ENCODE results near the gene SCGB3A1.

The SCGB3A1 gene

GRCh38 chr5:180630426-180630825 lies 39.1 kb upstream of the SCGB3A1 start:
- H3K18ac ChIP-seq (ENCODE audit: low read length): peak overlapping the region; percentile 76
- peak overlapping the region; percentile 84 for H2AK5ac ChIP-seq (ENCODE audit: low read depth, low read length)
- peak overlapping the region; percentile 76 for H3K4ac ChIP-seq (ENCODE audit: low read length)
- no peak overlapping the region for H2AFZ ChIP-seq (ENCODE audit: low read length)
- no peak overlapping the region for H3K23ac ChIP-seq (ENCODE audit: low read depth, low read length, poor library complexity)
- H3K14ac ChIP-seq (ENCODE audit: low read length): peak overlapping the region; percentile 82
- H3K9me3 ChIP-seq (replicated peaks in 1 of 2; ENCODE audit: control insufficient read depth in 2 of 2, insufficient read depth in 1 of 2, low read depth in 1 of 2, low read length in 2 of 2): no peaks in the 10 kb centered on the region
- peaks cover 9 to 11% of the 10 kb centered on the region in 2 donors for H3K4me1 ChIP-seq (ENCODE audit: control insufficient read depth in 2 of 2, insufficient read depth in 1 of 2, low read depth in 1 of 2, low read length in 2 of 2)
- H2BK5ac ChIP-seq (ENCODE audit: low read length): no peak overlapping the region
- no CpG with 5 or more reads among the region's 22 CpGs for WGBS, 2 donors (ENCODE audit: extremely low coverage in 2 of 2, insufficient read length in 2 of 2, insufficient replicate concordance in 1 of 2)
- H2BK120ac ChIP-seq (ENCODE audit: low read depth, low read length): no peak overlapping the region
- H3K4me2 ChIP-seq (ENCODE audit: insufficient read depth, low read length, poor library complexity, severe bottlenecking): no peak overlapping the region
- H4K8ac ChIP-seq (ENCODE audit: low read depth, low read length): no peak overlapping the region
- no peaks in the 10 kb centered on the region for H3K36me3 ChIP-seq (replicated peaks in 1 of 2; ENCODE audit: control insufficient read depth in 2 of 2, insufficient read depth in 2 of 2, low read length in 2 of 2)
- no peak for DNase-seq (ENCODE audit: low spot score)
- peak overlapping the region; percentile 30 for H4K91ac ChIP-seq (ENCODE audit: low read depth, low read length, poor library complexity)
- H3K4me3 ChIP-seq (ENCODE audit: low read length in 2 of 2): no peak overlapping the region
- H2BK15ac ChIP-seq (ENCODE audit: low read length): peak overlapping the region; percentile 75
- no peaks in the 10 kb centered on the region for H3K79me1 ChIP-seq (ENCODE audit: low read depth, low read length)
- H3K9ac ChIP-seq (ENCODE audit: low read depth, low read length, poor library complexity): peak overlapping the region; percentile 77
- H3K27me3 ChIP-seq (ENCODE audit: control insufficient read depth in 3 of 3, insufficient read depth in 3 of 3, low read depth in 1 of 3, low read length in 3 of 3): peaks cover 0 to 36% (median 0%) of the 10 kb centered on the region in 3 experiments
- no peak overlapping the region for H3K27ac ChIP-seq (replicated peaks; ENCODE audit: low read length)
- H2BK12ac ChIP-seq (ENCODE audit: low read length): peak overlapping the region; percentile 73

- Histone ChIP-seq H2AFZ (ENCODE audit: low read length) (no peak overlapping the region), H3K14ac (ENCODE audit: low read length) (peak overlapping the region; percentile 82), H3K27ac (replicated peaks; ENCODE audit: low read length) (no peak overlapping the region), H3K4ac (ENCODE audit: low read length) (no peak overlapping the region), H4K8ac (ENCODE audit: low read depth, low read length) (no peak overlapping the region), H3K27me3 (ENCODE audit: control insufficient read depth in 3 of 3, insufficient read depth in 3 of 3, low read depth in 1 of 3, low read length in 3 of 3) (peaks cover 0 to 41% (median 0%) of the 10 kb centered on the region in 3 experiments), H2BK15ac (ENCODE audit: low read length) (peak overlapping the region; percentile 75), H3K79me1 (ENCODE audit: low read depth, low read length) (no peaks in the 10 kb centered on the region), H3K18ac (ENCODE audit: low read length) (peak overlapping the region; percentile 76), H2BK120ac (ENCODE audit: low read depth, low read length) (no peak overlapping the region), H2BK5ac (ENCODE audit: low read length) (no peak overlapping the region), H3K4me2 (ENCODE audit: insufficient read depth, low read length, poor library complexity, severe bottlenecking) (no peak overlapping the region), H4K91ac (ENCODE audit: low read depth, low read length, poor library complexity) (no peak overlapping the region), H3K23ac (ENCODE audit: low read depth, low read length, poor library complexity) (peak overlapping the region; percentile 65), H3K36me3 (replicated peaks in 1 of 2; ENCODE audit: control insufficient read depth in 2 of 2, insufficient read depth in 2 of 2, low read length in 2 of 2) (no peaks in the 10 kb centered on the region), H3K9me3 (replicated peaks in 1 of 2; ENCODE audit: control insufficient read depth in 2 of 2, insufficient read depth in 1 of 2, low read depth in 1 of 2, low read length in 2 of 2) (no peaks in the 10 kb centered on the region), H3K9ac (ENCODE audit: low read depth, low read length, poor library complexity) (peak overlapping the region; percentile 77), H3K4me3 (ENCODE audit: low read length in 2 of 2) (no peak overlapping the region), H2BK12ac (ENCODE audit: low read length) (peak overlapping the region; percentile 58), H2AK5ac (ENCODE audit: low read depth, low read length) (no peak overlapping the region), H3K4me1 (ENCODE audit: control insufficient read depth in 2 of 2, insufficient read depth in 1 of 2, low read depth in 1 of 2, low read length in 2 of 2) (peaks cover 9 to 11% of the 10 kb centered on the region in 2 donors)
- no CpG with 5 or more reads among the region's 25 CpGs for WGBS, 2 donors (ENCODE audit: extremely low coverage in 2 of 2, insufficient read length in 2 of 2, insufficient replicate concordance in 1 of 2)
- no peak for DNase-seq (ENCODE audit: low spot score)
Observed at GRCh38 chr5:180629831-180630382, 38.6 kb upstream of the SCGB3A1 start.

GRCh38 chr5:180628827-180629750 lies 37.8 kb upstream of the SCGB3A1 start:
- H2BK5ac ChIP-seq (ENCODE audit: low read length): peak overlapping the region; percentile 13

GRCh38 chr5:180628211-180628610 lies 36.9 kb upstream of the SCGB3A1 start:
- Histone ChIP-seq H3K79me1 (ENCODE audit: low read depth, low read length) (no peaks in the 10 kb centered on the region), H3K27ac (replicated peaks; ENCODE audit: low read length) (no peak overlapping the region), H2AFZ (ENCODE audit: low read length) (no peak overlapping the region), H2AK5ac (ENCODE audit: low read depth, low read length) (no peak overlapping the region), H4K91ac (ENCODE audit: low read depth, low read length, poor library complexity) (no peak overlapping the region), H3K4me1 (ENCODE audit: control insufficient read depth in 2 of 2, insufficient read depth in 1 of 2, low read depth in 1 of 2, low read length in 2 of 2) (peaks cover 15% of the 10 kb centered on the region in 2 donors), H4K8ac (ENCODE audit: low read depth, low read length) (no peak overlapping the region), H3K4me2 (ENCODE audit: insufficient read depth, low read length, poor library complexity, severe bottlenecking) (no peak overlapping the region), H3K23ac (ENCODE audit: low read depth, low read length, poor library complexity) (peak overlapping the region; percentile 20), H3K9ac (ENCODE audit: low read depth, low read length, poor library complexity) (no peak overlapping the region), H2BK5ac (ENCODE audit: low read length) (no peak overlapping the region), H3K36me3 (replicated peaks in 1 of 2; ENCODE audit: control insufficient read depth in 2 of 2, insufficient read depth in 2 of 2, low read length in 2 of 2) (no peaks in the 10 kb centered on the region), H2BK15ac (ENCODE audit: low read length) (no peak overlapping the region), H3K9me3 (replicated peaks in 1 of 2; ENCODE audit: control insufficient read depth in 2 of 2, insufficient read depth in 1 of 2, low read depth in 1 of 2, low read length in 2 of 2) (no peaks in the 10 kb centered on the region), H2BK12ac (ENCODE audit: low read length) (no peak overlapping the region), H3K4me3 (ENCODE audit: low read length in 2 of 2) (no peak overlapping the region), H3K27me3 (ENCODE audit: control insufficient read depth in 3 of 3, insufficient read depth in 3 of 3, low read depth in 1 of 3, low read length in 3 of 3) (peaks cover 0 to 41% (median 0%) of the 10 kb centered on the region in 3 experiments), H3K14ac (ENCODE audit: low read length) (no peak overlapping the region), H3K18ac (ENCODE audit: low read length) (no peak overlapping the region), H2BK120ac (ENCODE audit: low read depth, low read length) (no peak overlapping the region), H3K4ac (ENCODE audit: low read length) (no peak overlapping the region)
- WGBS, 2 donors (ENCODE audit: extremely low coverage in 2 of 2, insufficient read length in 2 of 2, insufficient replicate concordance in 1 of 2): no CpG with 5 or more reads among the region's 14 CpGs
- no peak for DNase-seq (ENCODE audit: low spot score)

More at GRCh38 chr5:180628827-180629750, 37.8 kb upstream of the SCGB3A1 start:
- Histone ChIP-seq H2AK5ac (ENCODE audit: low read depth, low read length) (peak overlapping the region; percentile 84), H3K18ac (ENCODE audit: low read length) (peak overlapping the region; percentile 76), H2BK15ac (ENCODE audit: low read length) (peak overlapping the region; percentile 75), H2AFZ (ENCODE audit: low read length) (no peak overlapping the region), H3K9ac (ENCODE audit: low read depth, low read length, poor library complexity) (no peak overlapping the region), H3K4me1 (ENCODE audit: control insufficient read depth in 2 of 2, insufficient read depth in 1 of 2, low read depth in 1 of 2, low read length in 2 of 2) (peaks cover 9 to 11% of the 10 kb centered on the region in 2 donors), H3K14ac (ENCODE audit: low read length) (peak overlapping the region; percentile 71), H4K8ac (ENCODE audit: low read depth, low read length) (no peak overlapping the region), H3K79me1 (ENCODE audit: low read depth, low read length) (no peaks in the 10 kb centered on the region), H3K4me3 (ENCODE audit: low read length in 2 of 2) (peak overlapping the region in 1 of 2 donors; percentile 59), H3K36me3 (replicated peaks in 1 of 2; ENCODE audit: control insufficient read depth in 2 of 2, insufficient read depth in 2 of 2, low read length in 2 of 2) (no peaks in the 10 kb centered on the region), H3K27ac (replicated peaks; ENCODE audit: low read length) (no peak overlapping the region), H4K91ac (ENCODE audit: low read depth, low read length, poor library complexity) (no peak overlapping the region), H3K9me3 (replicated peaks in 1 of 2; ENCODE audit: control insufficient read depth in 2 of 2, insufficient read depth in 1 of 2, low read depth in 1 of 2, low read length in 2 of 2) (no peaks in the 10 kb centered on the region), H3K4ac (ENCODE audit: low read length) (no peak overlapping the region), H2BK120ac (ENCODE audit: low read depth, low read length) (no peak overlapping the region), H2BK12ac (ENCODE audit: low read length) (peak overlapping the region; percentile 58), H3K27me3 (ENCODE audit: control insufficient read depth in 3 of 3, insufficient read depth in 3 of 3, low read depth in 1 of 3, low read length in 3 of 3) (peaks cover 0 to 41% (median 0%) of the 10 kb centered on the region in 3 experiments), H3K23ac (ENCODE audit: low read depth, low read length, poor library complexity) (peak overlapping the region; percentile 65), H3K4me2 (ENCODE audit: insufficient read depth, low read length, poor library complexity, severe bottlenecking) (no peak overlapping the region)
- DNase-seq (ENCODE audit: low spot score): no peak
- no CpG with 5 or more reads among the region's 44 CpGs for WGBS, 2 donors (ENCODE audit: extremely low coverage in 2 of 2, insufficient read length in 2 of 2, insufficient replicate concordance in 1 of 2)
